ENCODE data around the gene CLIP2.
"Not testable (repeated sequence)": the region's sequence is repeated elsewhere in the genome, so short reads cannot be mapped to it uniquely, and the experiment has no call there.

The CLIP2 gene

GRCh38 chr7:74246497-74246896 is 42.7 kb upstream of the CLIP2 start:
- no peak for ATAC-seq
- TF ChIP-seq RARB (CRISPR knock-in tag; IDR thresholded peaks at IDR 0.05): no peak
- TF ChIP-seq ZFP30 (CRISPR knock-in tag; IDR thresholded peaks at IDR 0.05): no peak
- TF ChIP-seq GLIS3 (CRISPR knock-in tag; IDR thresholded peaks at IDR 0.05): no peak
- no peak for TF ChIP-seq PATZ1 (CRISPR knock-in tag; IDR thresholded peaks at IDR 0.05; ENCODE audit: borderline replicate concordance)
- TF ChIP-seq POU6F1 (CRISPR knock-in tag; IDR thresholded peaks at IDR 0.05; ENCODE audit: borderline replicate concordance, low read depth): no peak
- no peak for TF ChIP-seq TOX (CRISPR knock-in tag; IDR thresholded peaks at IDR 0.05; ENCODE audit: borderline replicate concordance)
- no peak for TF ChIP-seq SNAI2 (CRISPR knock-in tag; IDR thresholded peaks at IDR 0.05)
- TF ChIP-seq PPARA (CRISPR knock-in tag; IDR thresholded peaks at IDR 0.05; ENCODE audit: borderline replicate concordance): no peak
- TF ChIP-seq TCF4 (CRISPR knock-in tag; IDR thresholded peaks at IDR 0.05; ENCODE audit: borderline replicate concordance): no peak
- TF ChIP-seq TSHZ2 (CRISPR knock-in tag; IDR thresholded peaks at IDR 0.05): no peak
- no peak for TF ChIP-seq ZFP3 (CRISPR knock-in tag; IDR thresholded peaks at IDR 0.05)
- TF ChIP-seq CREB5 (CRISPR knock-in tag; IDR thresholded peaks at IDR 0.05; ENCODE audit: low read depth): no peak
- TF ChIP-seq ARNTL (CRISPR knock-in tag; IDR thresholded peaks at IDR 0.05; ENCODE audit: borderline replicate concordance, low read depth): no peak
- TF ChIP-seq CSRNP3 (CRISPR knock-in tag; IDR thresholded peaks at IDR 0.05): no peak
- TF ChIP-seq OSR1 (CRISPR knock-in tag; IDR thresholded peaks at IDR 0.05): no peak
- no peak for TF ChIP-seq ZNF8 (CRISPR knock-in tag; IDR thresholded peaks at IDR 0.05)
- TF ChIP-seq ISL1 (CRISPR knock-in tag; IDR thresholded peaks at IDR 0.05): no peak
- TF ChIP-seq ZC3H10 (CRISPR knock-in tag; IDR thresholded peaks at IDR 0.05): no peak
- no peak for TF ChIP-seq CSDC2 (CRISPR knock-in tag; IDR thresholded peaks at IDR 0.05)
- TF ChIP-seq ZNF565 (CRISPR knock-in tag; conservative IDR thresholded peaks at IDR 0.05; ENCODE audit: low read depth): no peak

GRCh38 chr7:74248156-74248555 is 41.1 kb upstream of the CLIP2 start:
- no peak for ATAC-seq
- TF ChIP-seq POU6F1 (CRISPR knock-in tag; IDR thresholded peaks at IDR 0.05; ENCODE audit: borderline replicate concordance, low read depth) (no peak), ISL1 (CRISPR knock-in tag; IDR thresholded peaks at IDR 0.05) (no peak), CSDC2 (CRISPR knock-in tag; IDR thresholded peaks at IDR 0.05) (no peak), ZNF565 (CRISPR knock-in tag; conservative IDR thresholded peaks at IDR 0.05; ENCODE audit: low read depth) (no peak), CREB5 (CRISPR knock-in tag; IDR thresholded peaks at IDR 0.05; ENCODE audit: low read depth) (no peak), GLIS3 (CRISPR knock-in tag; IDR thresholded peaks at IDR 0.05) (no peak), ZFP3 (CRISPR knock-in tag; IDR thresholded peaks at IDR 0.05) (no peak), ESRRG (CRISPR knock-in tag; IDR thresholded peaks at IDR 0.05) (no peak), BACH2 (CRISPR knock-in tag; IDR thresholded peaks at IDR 0.05; ENCODE audit: borderline replicate concordance) (no peak), SNAI2 (CRISPR knock-in tag; IDR thresholded peaks at IDR 0.05) (no peak), TOX (CRISPR knock-in tag; IDR thresholded peaks at IDR 0.05; ENCODE audit: borderline replicate concordance) (no peak), CSRNP3 (CRISPR knock-in tag; IDR thresholded peaks at IDR 0.05) (no peak)

- not testable (repeated sequence) for ATAC-seq
Observed at GRCh38 chr7:74249058-74249457, 40.1 kb upstream of the CLIP2 start.

Data from SK-N-SH treated with all-trans-retinoic acid at 6 μM for 48 hours (cell line).